ENCODE measurements around the gene NFRKB.

Gene NFRKB

GRCh38 chr11:129932381-129933067, 37.1 kb upstream of the NFRKB start:
- Histone ChIP-seq H3K36me3 (ENCODE audit: control insufficient read depth in 2 of 2, insufficient read depth in 2 of 2, low read length in 2 of 2) (peaks cover 9 to 10% of the 10 kb centered on the region in 2 donors), H3K9ac (ENCODE audit: low read depth in 1 of 2, low read length in 2 of 2) (no peak overlapping the region), H3K27ac (ENCODE audit: low read depth in 2 of 2, low read length in 2 of 2) (no peak overlapping the region), H3K27me3 (ENCODE audit: control insufficient read depth in 2 of 2, insufficient read depth in 2 of 2, low read length in 2 of 2) (no peaks in the 10 kb centered on the region), H3K9me3 (ENCODE audit: control insufficient read depth in 2 of 2, low read length in 2 of 2) (no peaks in the 10 kb centered on the region), H3K4me1 (ENCODE audit: control insufficient read depth in 2 of 2, insufficient read depth in 2 of 2, low read length in 2 of 2) (no peaks in the 10 kb centered on the region), H3K4me3 (ENCODE audit: low read length in 2 of 2) (no peak overlapping the region)

- no peak overlapping the region for H3K9ac ChIP-seq (ENCODE audit: low read depth in 1 of 2, low read length in 2 of 2)
- H3K9me3 ChIP-seq (ENCODE audit: control insufficient read depth in 2 of 2, low read length in 2 of 2), result no peaks in the 10 kb centered on the region
- H3K36me3 ChIP-seq (ENCODE audit: control insufficient read depth in 2 of 2, insufficient read depth in 2 of 2, low read length in 2 of 2), result peaks cover 9 to 10% of the 10 kb centered on the region in 2 donors
- H3K4me1 ChIP-seq (ENCODE audit: control insufficient read depth in 2 of 2, insufficient read depth in 2 of 2, low read length in 2 of 2), result no peaks in the 10 kb centered on the region
- H3K4me3 ChIP-seq (ENCODE audit: low read length in 2 of 2), result no peak overlapping the region
- no peaks in the 10 kb centered on the region for H3K27me3 ChIP-seq (ENCODE audit: control insufficient read depth in 2 of 2, insufficient read depth in 2 of 2, low read length in 2 of 2)
- no peak overlapping the region for H3K27ac ChIP-seq (ENCODE audit: low read depth in 2 of 2, low read length in 2 of 2)
Measured at GRCh38 chr11:129930743-129931142, 35.4 kb upstream of the NFRKB start.

- Histone ChIP-seq H3K9me3 (ENCODE audit: control insufficient read depth in 2 of 2, low read length in 2 of 2) (no peaks in the 10 kb centered on the region), H3K27ac (ENCODE audit: low read depth in 2 of 2, low read length in 2 of 2) (no peak overlapping the region), H3K27me3 (ENCODE audit: control insufficient read depth in 2 of 2, insufficient read depth in 2 of 2, low read length in 2 of 2) (no peaks in the 10 kb centered on the region), H3K4me3 (ENCODE audit: low read length in 2 of 2) (no peak overlapping the region), H3K4me1 (ENCODE audit: control insufficient read depth in 2 of 2, insufficient read depth in 2 of 2, low read length in 2 of 2) (no peaks in the 10 kb centered on the region), H3K36me3 (ENCODE audit: control insufficient read depth in 2 of 2, insufficient read depth in 2 of 2, low read length in 2 of 2) (peaks cover 9 to 10% of the 10 kb centered on the region in 2 donors), H3K9ac (ENCODE audit: low read depth in 1 of 2, low read length in 2 of 2) (no peak overlapping the region)
Measured at GRCh38 chr11:129930296-129930695, 34.9 kb upstream of the NFRKB start.

- H3K4me3 ChIP-seq (ENCODE audit: low read length in 2 of 2), result no peak overlapping the region
- H3K9ac ChIP-seq (ENCODE audit: low read depth in 1 of 2, low read length in 2 of 2), result no peak overlapping the region
Measured at GRCh38 chr11:129929721-129930120, 34.3 kb upstream of the NFRKB start.

GRCh38 chr11:129928923-129929692, 33.7 kb upstream of the NFRKB start:
- no peaks in the 10 kb centered on the region for H3K4me1 ChIP-seq (ENCODE audit: control insufficient read depth in 2 of 2, insufficient read depth in 2 of 2, low read length in 2 of 2)
- peaks cover 15% of the 10 kb centered on the region in 2 donors for H3K36me3 ChIP-seq (ENCODE audit: control insufficient read depth in 2 of 2, insufficient read depth in 2 of 2, low read length in 2 of 2)
- no peak overlapping the region for H3K9ac ChIP-seq (ENCODE audit: low read depth in 1 of 2, low read length in 2 of 2)
- no peak overlapping the region for H3K27ac ChIP-seq (ENCODE audit: low read depth in 2 of 2, low read length in 2 of 2)
- no peaks in the 10 kb centered on the region for H3K9me3 ChIP-seq (ENCODE audit: control insufficient read depth in 2 of 2, low read length in 2 of 2)
- no peak overlapping the region for H3K4me3 ChIP-seq (ENCODE audit: low read length in 2 of 2)
- no peaks in the 10 kb centered on the region for H3K27me3 ChIP-seq (ENCODE audit: control insufficient read depth in 2 of 2, insufficient read depth in 2 of 2, low read length in 2 of 2)

More at GRCh38 chr11:129929721-129930120, 34.3 kb upstream of the NFRKB start:
- H3K27me3 ChIP-seq (ENCODE audit: control insufficient read depth in 2 of 2, insufficient read depth in 2 of 2, low read length in 2 of 2), result no peaks in the 10 kb centered on the region
- no peak overlapping the region for H3K27ac ChIP-seq (ENCODE audit: low read depth in 2 of 2, low read length in 2 of 2)
- H3K4me1 ChIP-seq (ENCODE audit: control insufficient read depth in 2 of 2, insufficient read depth in 2 of 2, low read length in 2 of 2), result no peaks in the 10 kb centered on the region
- H3K9me3 ChIP-seq (ENCODE audit: control insufficient read depth in 2 of 2, low read length in 2 of 2), result no peaks in the 10 kb centered on the region
- peaks cover 11 to 14% of the 10 kb centered on the region in 2 donors for H3K36me3 ChIP-seq (ENCODE audit: control insufficient read depth in 2 of 2, insufficient read depth in 2 of 2, low read length in 2 of 2)

GRCh38 chr11:129922674-129923073, 27.3 kb upstream of the NFRKB start:
- H3K9me3 ChIP-seq (ENCODE audit: control insufficient read depth in 2 of 2, low read length in 2 of 2), result no peaks in the 10 kb centered on the region
- H3K27ac ChIP-seq (ENCODE audit: low read depth in 2 of 2, low read length in 2 of 2), result no peak overlapping the region
- H3K27me3 ChIP-seq (ENCODE audit: control insufficient read depth in 2 of 2, insufficient read depth in 2 of 2, low read length in 2 of 2), result no peaks in the 10 kb centered on the region
- H3K4me3 ChIP-seq (ENCODE audit: low read length in 2 of 2), result no peak overlapping the region
- H3K36me3 ChIP-seq (ENCODE audit: control insufficient read depth in 2 of 2, insufficient read depth in 2 of 2, low read length in 2 of 2), result peaks cover 12 to 15% of the 10 kb centered on the region in 2 donors
- H3K4me1 ChIP-seq (ENCODE audit: control insufficient read depth in 2 of 2, insufficient read depth in 2 of 2, low read length in 2 of 2), result no peaks in the 10 kb centered on the region
- H3K9ac ChIP-seq (ENCODE audit: low read depth in 1 of 2, low read length in 2 of 2), result no peak overlapping the region

GRCh38 chr11:129918361-129918760, 23.0 kb upstream of the NFRKB start:
- Histone ChIP-seq H3K27me3 (ENCODE audit: control insufficient read depth in 2 of 2, insufficient read depth in 2 of 2, low read length in 2 of 2) (no peaks in the 10 kb centered on the region), H3K4me3 (ENCODE audit: low read length in 2 of 2) (no peak overlapping the region), H3K9me3 (ENCODE audit: control insufficient read depth in 2 of 2, low read length in 2 of 2) (no peaks in the 10 kb centered on the region), H3K9ac (ENCODE audit: low read depth in 1 of 2, low read length in 2 of 2) (no peak overlapping the region), H3K4me1 (ENCODE audit: control insufficient read depth in 2 of 2, insufficient read depth in 2 of 2, low read length in 2 of 2) (no peaks in the 10 kb centered on the region), H3K27ac (ENCODE audit: low read depth in 2 of 2, low read length in 2 of 2) (no peak overlapping the region), H3K36me3 (ENCODE audit: control insufficient read depth in 2 of 2, insufficient read depth in 2 of 2, low read length in 2 of 2) (peaks cover 23 to 31% of the 10 kb centered on the region in 2 donors)

GRCh38 chr11:129917231-129917630, 21.9 kb upstream of the NFRKB start:
- H3K36me3 ChIP-seq (ENCODE audit: control insufficient read depth in 2 of 2, insufficient read depth in 2 of 2, low read length in 2 of 2), result peaks cover 20 to 31% of the 10 kb centered on the region in 2 donors
- H3K9me3 ChIP-seq (ENCODE audit: control insufficient read depth in 2 of 2, low read length in 2 of 2), result no peaks in the 10 kb centered on the region
- no peaks in the 10 kb centered on the region for H3K4me1 ChIP-seq (ENCODE audit: control insufficient read depth in 2 of 2, insufficient read depth in 2 of 2, low read length in 2 of 2)
- H3K27ac ChIP-seq (ENCODE audit: low read depth in 2 of 2, low read length in 2 of 2), result no peak overlapping the region
- no peak overlapping the region for H3K9ac ChIP-seq (ENCODE audit: low read depth in 1 of 2, low read length in 2 of 2)
- no peak overlapping the region for H3K4me3 ChIP-seq (ENCODE audit: low read length in 2 of 2)
- H3K27me3 ChIP-seq (ENCODE audit: control insufficient read depth in 2 of 2, insufficient read depth in 2 of 2, low read length in 2 of 2), result no peaks in the 10 kb centered on the region

GRCh38 chr11:129911298-129911697, 15.9 kb upstream of the NFRKB start:
- Histone ChIP-seq H3K27ac (ENCODE audit: low read depth in 2 of 2, low read length in 2 of 2) (no peak overlapping the region), H3K9ac (ENCODE audit: low read depth in 1 of 2, low read length in 2 of 2) (no peak overlapping the region), H3K27me3 (ENCODE audit: control insufficient read depth in 2 of 2, insufficient read depth in 2 of 2, low read length in 2 of 2) (no peaks in the 10 kb centered on the region), H3K4me3 (ENCODE audit: low read length in 2 of 2) (no peak overlapping the region), H3K4me1 (ENCODE audit: control insufficient read depth in 2 of 2, insufficient read depth in 2 of 2, low read length in 2 of 2) (no peaks in the 10 kb centered on the region), H3K36me3 (ENCODE audit: control insufficient read depth in 2 of 2, insufficient read depth in 2 of 2, low read length in 2 of 2) (peaks cover 22 to 39% of the 10 kb centered on the region in 2 donors), H3K9me3 (ENCODE audit: control insufficient read depth in 2 of 2, low read length in 2 of 2) (no peaks in the 10 kb centered on the region)

- Histone ChIP-seq H3K27ac (ENCODE audit: low read depth in 2 of 2, low read length in 2 of 2) (no peak overlapping the region), H3K9ac (ENCODE audit: low read depth in 1 of 2, low read length in 2 of 2) (no peak overlapping the region), H3K4me1 (ENCODE audit: control insufficient read depth in 2 of 2, insufficient read depth in 2 of 2, low read length in 2 of 2) (no peaks in the 10 kb centered on the region), H3K9me3 (ENCODE audit: control insufficient read depth in 2 of 2, low read length in 2 of 2) (no peaks in the 10 kb centered on the region), H3K36me3 (ENCODE audit: control insufficient read depth in 2 of 2, insufficient read depth in 2 of 2, low read length in 2 of 2) (peaks cover 18 to 35% of the 10 kb centered on the region in 2 donors), H3K27me3 (ENCODE audit: control insufficient read depth in 2 of 2, insufficient read depth in 2 of 2, low read length in 2 of 2) (no peaks in the 10 kb centered on the region), H3K4me3 (ENCODE audit: low read length in 2 of 2) (no peak overlapping the region)
Measured at GRCh38 chr11:129910360-129910759, 15.0 kb upstream of the NFRKB start.

All from mucosa of rectum (tissue), 2 donors.